ENCODE results near the gene POR. TPM values are rescaled to one million over a fixed set of nuclear protein-coding genes. Genes with fewer than 3 reads are reported as not detected.

Gene POR
- total and polyA plus RNA-seq, 2 of the 13 experiments (the other 11 are each of a cell fraction or from before 2014, with no cell fraction given) = 145 to 266 TPM

DNA sequence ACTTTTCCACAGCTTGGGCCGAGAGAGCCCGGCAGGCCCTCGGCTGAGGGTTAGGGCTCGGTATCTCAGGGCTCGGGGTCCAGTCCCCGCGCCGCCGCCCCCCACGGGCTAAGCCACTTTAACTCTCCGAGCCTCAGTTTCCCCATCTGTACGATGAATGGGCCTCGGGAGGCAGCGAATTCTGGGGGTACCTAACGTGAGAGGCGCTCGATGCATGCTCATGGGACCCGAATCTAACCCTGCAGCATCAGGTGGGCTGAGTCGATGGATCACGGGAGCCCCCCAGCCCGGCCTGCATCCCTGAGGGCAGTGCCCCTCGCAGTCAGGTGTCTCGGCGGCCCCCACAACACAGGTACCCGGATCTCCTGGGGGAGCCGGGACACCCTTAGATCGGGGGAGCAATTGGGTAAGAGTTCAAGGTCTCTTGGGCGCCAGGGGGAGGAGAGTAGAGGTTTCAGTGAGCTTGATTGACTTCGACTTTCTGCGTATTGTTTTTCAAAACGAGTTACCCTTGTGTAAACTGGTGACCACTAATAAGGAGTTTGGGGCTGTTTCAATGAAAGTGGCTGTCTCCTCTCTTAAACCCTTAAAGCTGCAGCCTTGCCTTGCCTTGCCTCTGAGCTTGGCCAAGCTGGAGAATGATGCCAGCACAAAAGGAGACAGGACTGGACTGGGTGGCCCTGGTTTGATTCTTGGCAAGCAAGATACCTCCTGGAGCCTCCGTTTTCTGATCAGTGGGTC, 631 bp downstream of the POR start (continued):
- TF ChIP-seq PPARG (CRISPR knock-in tag; conservative IDR thresholded peaks at IDR 0.05) = peak; percentile 90
- TF ChIP-seq U2AF1 (optimal IDR thresholded peaks at IDR 0.05; ENCODE audit: low read depth, low read length) = peak; percentile 26
- no peak for TF ChIP-seq ZNF562 (CRISPR knock-in tag; IDR thresholded peaks at IDR 0.05; ENCODE audit: borderline replicate concordance)
- TF ChIP-seq, protein P1, sequence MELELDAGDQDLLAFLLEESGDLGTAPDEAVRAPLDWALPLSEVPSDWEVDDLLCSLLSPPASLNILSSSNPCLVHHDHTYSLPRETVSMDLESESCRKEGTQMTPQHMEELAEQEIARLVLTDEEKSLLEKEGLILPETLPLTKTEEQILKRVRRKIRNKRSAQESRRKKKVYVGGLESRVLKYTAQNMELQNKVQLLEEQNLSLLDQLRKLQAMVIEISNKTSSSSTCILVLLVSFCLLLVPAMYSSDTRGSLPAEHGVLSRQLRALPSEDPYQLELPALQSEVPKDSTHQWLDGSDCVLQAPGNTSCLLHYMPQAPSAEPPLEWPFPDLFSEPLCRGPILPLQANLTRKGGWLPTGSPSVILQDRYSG (CRISPR knock-in tag; IDR thresholded peaks at IDR 0.05) = no peak
- no peak for TF ChIP-seq FOXM1 (CRISPR knock-in tag; IDR thresholded peaks at IDR 0.05)
- TF ChIP-seq, protein P2, sequence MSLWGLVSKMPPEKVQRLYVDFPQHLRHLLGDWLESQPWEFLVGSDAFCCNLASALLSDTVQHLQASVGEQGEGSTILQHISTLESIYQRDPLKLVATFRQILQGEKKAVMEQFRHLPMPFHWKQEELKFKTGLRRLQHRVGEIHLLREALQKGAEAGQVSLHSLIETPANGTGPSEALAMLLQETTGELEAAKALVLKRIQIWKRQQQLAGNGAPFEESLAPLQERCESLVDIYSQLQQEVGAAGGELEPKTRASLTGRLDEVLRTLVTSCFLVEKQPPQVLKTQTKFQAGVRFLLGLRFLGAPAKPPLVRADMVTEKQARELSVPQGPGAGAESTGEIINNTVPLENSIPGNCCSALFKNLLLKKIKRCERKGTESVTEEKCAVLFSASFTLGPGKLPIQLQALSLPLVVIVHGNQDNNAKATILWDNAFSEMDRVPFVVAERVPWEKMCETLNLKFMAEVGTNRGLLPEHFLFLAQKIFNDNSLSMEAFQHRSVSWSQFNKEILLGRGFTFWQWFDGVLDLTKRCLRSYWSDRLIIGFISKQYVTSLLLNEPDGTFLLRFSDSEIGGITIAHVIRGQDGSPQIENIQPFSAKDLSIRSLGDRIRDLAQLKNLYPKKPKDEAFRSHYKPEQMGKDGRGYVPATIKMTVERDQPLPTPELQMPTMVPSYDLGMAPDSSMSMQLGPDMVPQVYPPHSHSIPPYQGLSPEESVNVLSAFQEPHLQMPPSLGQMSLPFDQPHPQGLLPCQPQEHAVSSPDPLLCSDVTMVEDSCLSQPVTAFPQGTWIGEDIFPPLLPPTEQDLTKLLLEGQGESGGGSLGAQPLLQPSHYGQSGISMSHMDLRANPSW (CRISPR knock-in tag; IDR thresholded peaks at IDR 0.05; ENCODE audit: borderline replicate concordance) = no peak
- TF ChIP-seq SNAPC5 (CRISPR knock-in tag; IDR thresholded peaks at IDR 0.05; ENCODE audit: borderline replicate concordance) = no peak
- TF ChIP-seq POGZ (CRISPR knock-in tag; IDR thresholded peaks at IDR 0.05) = no peak
- TF ChIP-seq ASH2L (IDR thresholded peaks at IDR 0.05; ENCODE audit: insufficient read length, low read depth, low read length) = peak; percentile 19
- no peak for TF ChIP-seq SOX13 (IDR thresholded peaks at IDR 0.05)
- TF ChIP-seq SOX13 (CRISPR knock-in tag; conservative IDR thresholded peaks at IDR 0.05 in 1 of 2, IDR thresholded peaks at IDR 0.05 in 1 of 2) = peak in 1 of 2 experiments; percentile 40; a peak in 1 of 4 replicates
- no peak for TF ChIP-seq KLF13 (CRISPR knock-in tag; IDR thresholded peaks at IDR 0.05)
- no peak for TF ChIP-seq ZNF619 (CRISPR knock-in tag; IDR thresholded peaks at IDR 0.05)
- no peak for TF ChIP-seq YY1 (IDR thresholded peaks at IDR 0.05; ENCODE audit: insufficient read depth, insufficient replicate concordance, low read depth, low read length)
- TF ChIP-seq, protein P3, sequence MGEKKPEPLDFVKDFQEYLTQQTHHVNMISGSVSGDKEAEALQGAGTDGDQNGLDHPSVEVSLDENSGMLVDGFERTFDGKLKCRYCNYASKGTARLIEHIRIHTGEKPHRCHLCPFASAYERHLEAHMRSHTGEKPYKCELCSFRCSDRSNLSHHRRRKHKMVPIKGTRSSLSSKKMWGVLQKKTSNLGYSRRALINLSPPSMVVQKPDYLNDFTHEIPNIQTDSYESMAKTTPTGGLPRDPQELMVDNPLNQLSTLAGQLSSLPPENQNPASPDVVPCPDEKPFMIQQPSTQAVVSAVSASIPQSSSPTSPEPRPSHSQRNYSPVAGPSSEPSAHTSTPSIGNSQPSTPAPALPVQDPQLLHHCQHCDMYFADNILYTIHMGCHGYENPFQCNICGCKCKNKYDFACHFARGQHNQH (CRISPR knock-in tag; IDR thresholded peaks at IDR 0.05) = 0 out of 2 replicates have a peak, but pooled peaks have one; percentile 25
- TF ChIP-seq SSRP1 (CRISPR knock-in tag; IDR thresholded peaks at IDR 0.05) = peak; percentile 55; the same call in 1 of the 2 replicates
- no peak for TF ChIP-seq HMGA1 (CRISPR knock-in tag; conservative IDR thresholded peaks at IDR 0.05)
- TF ChIP-seq HMG20B (CRISPR knock-in tag; conservative IDR thresholded peaks at IDR 0.05) = no peak
- TF ChIP-seq ZNF530 (CRISPR knock-in tag; IDR thresholded peaks at IDR 0.05; ENCODE audit: low read depth) = 0 out of 2 replicates have a peak, but pooled peaks have one; percentile 16
- 0 out of 2 replicates have a peak, but pooled peaks have one; percentile 5 for TF ChIP-seq ZBTB7A (CRISPR knock-in tag; IDR thresholded peaks at IDR 0.05)
- 0 out of 2 replicates have a peak, but pooled peaks have one; percentile 22 for TF ChIP-seq GATAD2A (CRISPR knock-in tag; IDR thresholded peaks at IDR 0.05)
- TF ChIP-seq, protein P4, sequence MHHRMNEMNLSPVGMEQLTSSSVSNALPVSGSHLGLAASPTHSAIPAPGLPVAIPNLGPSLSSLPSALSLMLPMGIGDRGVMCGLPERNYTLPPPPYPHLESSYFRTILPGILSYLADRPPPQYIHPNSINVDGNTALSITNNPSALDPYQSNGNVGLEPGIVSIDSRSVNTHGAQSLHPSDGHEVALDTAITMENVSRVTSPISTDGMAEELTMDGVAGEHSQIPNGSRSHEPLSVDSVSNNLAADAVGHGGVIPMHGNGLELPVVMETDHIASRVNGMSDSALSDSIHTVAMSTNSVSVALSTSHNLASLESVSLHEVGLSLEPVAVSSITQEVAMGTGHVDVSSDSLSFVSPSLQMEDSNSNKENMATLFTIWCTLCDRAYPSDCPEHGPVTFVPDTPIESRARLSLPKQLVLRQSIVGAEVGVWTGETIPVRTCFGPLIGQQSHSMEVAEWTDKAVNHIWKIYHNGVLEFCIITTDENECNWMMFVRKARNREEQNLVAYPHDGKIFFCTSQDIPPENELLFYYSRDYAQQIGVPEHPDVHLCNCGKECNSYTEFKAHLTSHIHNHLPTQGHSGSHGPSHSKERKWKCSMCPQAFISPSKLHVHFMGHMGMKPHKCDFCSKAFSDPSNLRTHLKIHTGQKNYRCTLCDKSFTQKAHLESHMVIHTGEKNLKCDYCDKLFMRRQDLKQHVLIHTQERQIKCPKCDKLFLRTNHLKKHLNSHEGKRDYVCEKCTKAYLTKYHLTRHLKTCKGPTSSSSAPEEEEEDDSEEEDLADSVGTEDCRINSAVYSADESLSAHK (CRISPR knock-in tag; IDR thresholded peaks at IDR 0.05; ENCODE audit: borderline replicate concordance) = no peak
- TF ChIP-seq MIXL1 (CRISPR knock-in tag; IDR thresholded peaks at IDR 0.05) = no peak
